NB4 (cell line): ENCODE data around the gene AGTPBP1.

Experiments
- DNase-seq: peaks from one replicate; pipeline ENCODE4 v3.0.0; 2010; ENCODE audit warnings: low read depth
- H3K4me3 ChIP-seq: one replicate; pipeline ENCODE4 v1.5.1; 2011; ENCODE audit warnings: mild to moderate bottlenecking, low read depth, low read length, moderate library complexity
- MYC ChIP-seq: IDR thresholded peaks from 2 replicates; pipeline ENCODE4 v1.6.1; 2011; ENCODE audit warnings: low read depth, low read length
- POLR2A ChIP-seq: IDR thresholded peaks from 2 replicates; pipeline ENCODE4 v1.6.1; 2011; ENCODE audit warnings: mild to moderate bottlenecking; ENCODE audit not compliant: insufficient read length; ENCODE audit errors: extremely low read depth
- TF ChIP-seq, protein P1 (sequence below): IDR thresholded peaks from one replicate; pipeline ENCODE4 v1.5.1; 2012; ENCODE audit warnings: low read depth, low read length
- TF ChIP-seq, protein P2 (sequence below): IDR thresholded peaks from 2 replicates; pipeline ENCODE4 v1.6.1; 2011; ENCODE audit warnings: low read depth, low read length

The AGTPBP1 gene

DNA sequence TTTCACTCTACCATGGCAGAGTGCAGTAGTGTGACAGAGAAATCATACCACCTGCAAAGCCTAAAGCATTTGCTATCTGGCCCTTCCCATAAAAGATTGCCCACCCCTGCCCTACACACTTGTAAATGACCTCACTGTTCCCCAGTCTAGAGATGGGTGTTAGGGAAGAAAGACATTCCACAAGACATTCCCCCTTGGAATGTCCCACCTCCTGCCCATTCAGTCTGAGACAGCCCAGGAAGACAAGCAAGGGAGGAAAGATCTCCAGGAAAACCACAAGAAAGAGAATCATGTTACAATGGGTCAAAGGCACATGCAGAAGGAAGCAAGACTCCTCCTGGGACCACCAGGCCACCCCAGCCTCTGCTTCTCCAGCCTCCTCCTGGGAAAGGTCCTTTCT is 230.0 kb downstream of the AGTPBP1 start:
- no peak for DNase-seq
- TF ChIP-seq, protein P1, sequence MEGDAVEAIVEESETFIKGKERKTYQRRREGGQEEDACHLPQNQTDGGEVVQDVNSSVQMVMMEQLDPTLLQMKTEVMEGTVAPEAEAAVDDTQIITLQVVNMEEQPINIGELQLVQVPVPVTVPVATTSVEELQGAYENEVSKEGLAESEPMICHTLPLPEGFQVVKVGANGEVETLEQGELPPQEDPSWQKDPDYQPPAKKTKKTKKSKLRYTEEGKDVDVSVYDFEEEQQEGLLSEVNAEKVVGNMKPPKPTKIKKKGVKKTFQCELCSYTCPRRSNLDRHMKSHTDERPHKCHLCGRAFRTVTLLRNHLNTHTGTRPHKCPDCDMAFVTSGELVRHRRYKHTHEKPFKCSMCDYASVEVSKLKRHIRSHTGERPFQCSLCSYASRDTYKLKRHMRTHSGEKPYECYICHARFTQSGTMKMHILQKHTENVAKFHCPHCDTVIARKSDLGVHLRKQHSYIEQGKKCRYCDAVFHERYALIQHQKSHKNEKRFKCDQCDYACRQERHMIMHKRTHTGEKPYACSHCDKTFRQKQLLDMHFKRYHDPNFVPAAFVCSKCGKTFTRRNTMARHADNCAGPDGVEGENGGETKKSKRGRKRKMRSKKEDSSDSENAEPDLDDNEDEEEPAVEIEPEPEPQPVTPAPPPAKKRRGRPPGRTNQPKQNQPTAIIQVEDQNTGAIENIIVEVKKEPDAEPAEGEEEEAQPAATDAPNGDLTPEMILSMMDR = no peak
- TF ChIP-seq POLR2A (no peak), MYC (no peak)
- TF ChIP-seq, protein P2, sequence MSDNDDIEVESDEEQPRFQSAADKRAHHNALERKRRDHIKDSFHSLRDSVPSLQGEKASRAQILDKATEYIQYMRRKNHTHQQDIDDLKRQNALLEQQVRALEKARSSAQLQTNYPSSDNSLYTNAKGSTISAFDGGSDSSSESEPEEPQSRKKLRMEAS = no peak
- H3K4me3 ChIP-seq = no peak overlapping the region

DNA sequence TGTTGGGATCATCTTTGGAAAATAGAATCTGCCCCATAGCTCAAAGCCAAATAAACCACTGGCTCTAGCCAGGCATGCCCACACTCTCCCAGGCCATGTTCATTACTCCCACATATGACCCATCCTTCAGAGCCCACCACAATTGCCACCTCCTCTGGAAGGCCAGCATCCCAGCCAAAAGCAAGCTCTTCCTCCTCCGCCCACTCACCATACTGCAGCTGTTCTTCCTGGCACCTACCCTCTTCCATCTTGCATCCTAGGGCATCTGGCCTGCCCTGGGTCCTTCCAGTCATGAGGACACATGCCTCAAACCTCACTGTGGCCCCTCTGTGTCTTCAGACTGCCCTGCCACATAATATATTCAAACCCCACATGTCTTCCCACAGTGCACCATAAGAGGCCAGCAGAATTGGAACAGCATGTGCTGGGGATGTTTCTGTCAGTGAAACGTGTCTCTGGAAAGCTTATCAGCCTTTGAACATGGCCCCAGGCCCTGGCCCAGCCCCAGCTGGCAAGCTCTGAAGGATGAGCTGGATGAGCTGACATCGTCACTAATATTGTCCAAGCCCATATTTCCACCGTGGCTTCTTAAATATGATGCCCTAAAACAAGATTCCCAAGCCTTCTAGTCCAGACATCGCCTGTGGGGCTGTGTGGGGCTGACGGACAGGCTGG is 230.8 kb downstream of the AGTPBP1 start:
- TF ChIP-seq POLR2A = no peak
- TF ChIP-seq, protein P1 = no peak
- no peak for TF ChIP-seq MYC
- TF ChIP-seq, protein P2 = no peak
- H3K4me3 ChIP-seq = no peak overlapping the region
- no peak for DNase-seq

DNA sequence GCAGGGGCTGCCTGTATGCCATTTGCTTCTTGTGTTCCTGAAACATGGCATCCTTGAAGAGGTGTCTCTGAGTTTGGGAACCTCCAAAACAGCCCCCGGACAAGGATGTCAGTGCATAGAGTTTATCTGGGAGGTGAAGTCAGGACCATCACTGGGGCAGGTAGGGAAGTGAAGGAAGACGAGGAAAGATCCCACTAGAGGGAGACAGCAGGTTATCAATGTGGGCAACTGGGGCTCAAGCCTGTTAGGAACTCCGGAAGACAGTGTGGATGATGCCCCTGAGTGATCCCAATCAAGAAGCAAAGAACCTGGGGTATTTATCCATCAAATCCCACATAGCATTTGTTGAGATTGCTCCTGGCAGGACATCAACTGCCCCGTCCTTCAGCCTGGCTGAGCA is 233.1 kb downstream of the AGTPBP1 start:
- DNase-seq = no peak

DNA sequence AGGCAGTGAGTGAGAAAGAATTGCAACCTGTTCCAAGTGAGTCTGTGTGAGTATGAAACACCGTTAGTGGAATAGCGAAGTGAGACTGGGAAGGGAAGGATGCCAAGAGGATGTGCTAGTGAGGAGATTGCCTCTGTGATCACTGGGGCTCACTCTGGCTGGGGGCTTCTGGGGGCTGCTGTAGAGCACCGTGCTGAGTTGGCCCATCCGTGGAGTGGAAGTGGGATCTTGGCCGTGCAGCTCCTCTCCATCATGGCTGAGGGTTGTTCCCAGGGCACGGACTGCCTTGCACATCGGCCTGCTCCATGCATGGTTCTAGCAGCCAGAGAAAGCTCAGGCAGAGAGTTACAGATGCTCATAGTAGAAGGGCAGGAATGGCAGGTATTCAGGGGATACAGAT is 236.1 kb downstream of the AGTPBP1 start:
- no peak overlapping the region for H3K4me3 ChIP-seq
- TF ChIP-seq POLR2A = no peak
- TF ChIP-seq MYC = no peak
- TF ChIP-seq, protein P2 = no peak
- TF ChIP-seq, protein P1 = no peak
- no peak for DNase-seq

More for the DNA sequence above, 233.1 kb downstream of the AGTPBP1 start:
- TF ChIP-seq, protein P2 = no peak
- TF ChIP-seq, protein P1 = no peak
- TF ChIP-seq MYC = no peak
- TF ChIP-seq POLR2A = no peak
- no peak overlapping the region for H3K4me3 ChIP-seq

DNA sequence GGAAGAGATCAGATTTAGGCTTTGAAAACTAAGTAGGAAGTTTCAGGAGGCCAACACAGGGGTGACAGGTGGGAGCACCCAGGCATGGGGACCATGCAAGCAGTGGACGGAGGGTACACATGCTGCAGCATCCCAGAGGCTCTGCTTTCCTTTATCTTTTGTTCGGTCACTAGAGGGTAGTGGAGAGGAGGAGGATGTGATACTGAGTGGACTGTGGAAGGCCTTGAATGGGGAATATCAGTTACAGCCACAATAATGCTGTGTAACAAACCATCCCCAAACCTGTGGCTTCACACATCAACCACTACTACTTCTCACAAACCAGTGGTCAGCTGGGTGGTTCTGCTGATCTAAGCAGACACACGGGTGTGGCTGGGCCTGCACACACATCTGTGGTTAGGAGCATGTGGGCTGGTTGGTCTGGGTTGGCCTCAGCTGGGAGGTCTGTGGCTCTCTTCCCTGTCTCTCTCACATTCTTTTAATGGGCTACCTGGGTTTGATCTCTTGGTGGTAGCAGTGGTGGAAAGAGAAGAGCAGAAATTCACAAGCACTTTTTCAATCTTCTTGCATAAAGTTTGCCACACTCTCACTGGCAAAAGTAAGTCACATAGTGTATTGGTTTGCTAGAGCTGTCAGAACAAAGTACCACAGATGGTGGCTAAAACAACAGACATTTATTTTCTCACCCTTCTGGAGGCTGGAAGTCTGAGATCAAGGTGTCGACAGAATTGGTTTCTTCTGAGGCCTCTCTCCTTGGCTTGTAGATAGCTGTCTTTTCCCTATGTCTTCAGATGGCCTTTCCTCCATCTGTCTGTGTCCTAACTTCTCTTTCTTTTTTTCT is 238.7 kb downstream of the AGTPBP1 start:
- H3K4me3 ChIP-seq = no peak overlapping the region
- TF ChIP-seq, protein P1 = no peak
- TF ChIP-seq MYC (no peak), POLR2A (no peak)
- TF ChIP-seq, protein P2 = no peak
- DNase-seq = no peak
